Peyer's patch (tissue), 4 donors: ENCODE results near the gene PVALEF. TPM values are rescaled to one million over a fixed set of nuclear protein-coding genes. Genes with fewer than 3 reads are reported as not detected.

Source experiments
- DNase-seq, 3 donors: peaks; one replicate each; pipeline ENCODE4 v3.0.0-alpha.2; 2017 to 2019
- H3K27ac ChIP-seq, 4 donors: fragments of 200-600 bp; sonication (generic); one replicate each; pipeline ENCODE4 v1.5.1; 2016 to 2019
- H3K27me3 ChIP-seq, 2 donors: fragments of 200-600 bp; sonication (generic); one replicate each; pipeline ENCODE4 v1.5.1; 2019
- H3K36me3 ChIP-seq, 3 donors: fragments of 200-600 bp; sonication (generic); one replicate each; pipeline ENCODE4 v1.5.1; 2016 to 2019
- H3K4me1 ChIP-seq, 4 donors: fragments of 200-600 bp; sonication (generic); one replicate each; pipeline ENCODE4 v1.5.1; 2016 to 2019
- H3K4me3 ChIP-seq, 4 donors: fragments of 200-600 bp; sonication (generic); 1 replicate in 3 of 4; 2 replicates in 1 of 4; pipeline ENCODE4 v1.5.1; 2016 to 2019; ENCODE audit warnings: mild to moderate bottlenecking in 1 of 4
- H3K9me3 ChIP-seq, 4 donors: fragments of 200-600 bp; sonication (generic); one replicate each; pipeline ENCODE4 v1.5.1; 2016 to 2019; ENCODE audit warnings: mild to moderate bottlenecking in 1 of 4
- POLR2A ChIP-seq, 2 donors: fragments of 450-650 bp; IDR thresholded peaks; one replicate each; pipeline ENCODE4 v1.5.1; 2017; ENCODE audit warnings: antibody characterized with exemption in 2 of 2, mild to moderate bottlenecking in 2 of 2, moderate library complexity in 2 of 2
- total RNA-seq, 4 donors: library from RNA; depleted of rRNA; stranded (reverse); fragments of >200 nt; gene quantifications; one replicate each; pipeline ENCODE4 v1.1.0, GENCODE V29; 2016
- TF ChIP-seq, protein P1 (sequence below), 6 experiments: fragments of 450-650 bp in 4 of 6; fragments of 200-600 bp in 2 of 6; sonication (generic) in 1 of 6; IDR thresholded peaks; one replicate each; pipeline ENCODE4 v1.5.1; 2017 to 2019; ENCODE audit warnings: antibody characterized with exemption in 6 of 6, mild to moderate bottlenecking in 3 of 6, moderate library complexity in 1 of 6

The PVALEF gene
- total RNA-seq, 4 donors from 2014 or later = not detected

DNA sequence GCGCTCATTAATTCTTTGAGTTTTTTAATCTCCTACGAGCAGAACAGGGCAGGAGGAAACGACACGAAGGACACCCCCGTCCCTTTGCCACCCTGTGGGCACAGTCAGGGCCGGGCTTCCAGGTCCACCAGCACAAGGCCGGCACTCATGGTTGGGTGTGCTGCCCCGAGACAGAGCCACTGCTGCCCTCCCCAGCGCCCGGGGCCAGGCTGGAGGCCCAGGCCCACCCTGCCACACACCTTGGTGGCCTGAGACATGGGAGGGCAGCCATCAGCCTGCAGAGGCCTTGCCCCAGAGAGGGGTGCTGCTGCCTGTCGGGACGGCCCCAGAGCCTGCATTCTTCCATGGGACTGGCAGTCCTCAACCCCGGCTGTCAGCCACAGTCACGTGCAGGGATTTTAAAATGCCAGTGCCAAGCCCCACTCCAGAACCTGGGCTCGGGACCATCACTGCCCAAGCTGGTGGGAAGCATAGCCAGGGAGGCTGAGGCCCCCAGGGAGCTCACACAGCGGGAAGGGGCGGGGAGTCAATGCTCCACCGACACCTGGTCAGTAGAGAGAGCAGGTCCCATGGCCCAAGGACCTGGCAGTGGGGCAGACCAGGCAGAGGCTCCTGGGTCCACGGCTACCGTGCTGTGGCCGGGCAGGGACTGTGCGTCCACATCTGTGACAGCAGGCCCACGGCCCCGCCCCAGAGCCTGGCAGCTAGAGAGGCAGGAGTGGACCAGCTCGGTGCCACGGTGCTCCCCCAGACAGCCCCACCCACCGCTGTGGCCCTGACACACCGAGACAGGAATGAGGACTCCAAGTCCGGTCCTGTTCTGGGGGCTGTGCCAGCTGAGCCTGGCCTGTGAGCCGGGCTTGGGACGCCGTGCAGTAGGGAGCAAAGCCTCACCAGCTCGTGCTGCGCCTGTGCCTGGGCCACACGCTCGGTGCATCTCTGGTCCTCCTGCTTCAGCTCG is 29.9 kb downstream of the PVALEF start:
- no peaks in the 10 kb centered on the region for H3K36me3 ChIP-seq
- no peaks in the 10 kb centered on the region for H3K9me3 ChIP-seq
- H3K27me3 ChIP-seq = no peaks in the 10 kb centered on the region
- DNase-seq = no peak
- H3K27ac ChIP-seq = no peak overlapping the region
- H3K4me3 ChIP-seq = no peak overlapping the region
- TF ChIP-seq, protein P1, sequence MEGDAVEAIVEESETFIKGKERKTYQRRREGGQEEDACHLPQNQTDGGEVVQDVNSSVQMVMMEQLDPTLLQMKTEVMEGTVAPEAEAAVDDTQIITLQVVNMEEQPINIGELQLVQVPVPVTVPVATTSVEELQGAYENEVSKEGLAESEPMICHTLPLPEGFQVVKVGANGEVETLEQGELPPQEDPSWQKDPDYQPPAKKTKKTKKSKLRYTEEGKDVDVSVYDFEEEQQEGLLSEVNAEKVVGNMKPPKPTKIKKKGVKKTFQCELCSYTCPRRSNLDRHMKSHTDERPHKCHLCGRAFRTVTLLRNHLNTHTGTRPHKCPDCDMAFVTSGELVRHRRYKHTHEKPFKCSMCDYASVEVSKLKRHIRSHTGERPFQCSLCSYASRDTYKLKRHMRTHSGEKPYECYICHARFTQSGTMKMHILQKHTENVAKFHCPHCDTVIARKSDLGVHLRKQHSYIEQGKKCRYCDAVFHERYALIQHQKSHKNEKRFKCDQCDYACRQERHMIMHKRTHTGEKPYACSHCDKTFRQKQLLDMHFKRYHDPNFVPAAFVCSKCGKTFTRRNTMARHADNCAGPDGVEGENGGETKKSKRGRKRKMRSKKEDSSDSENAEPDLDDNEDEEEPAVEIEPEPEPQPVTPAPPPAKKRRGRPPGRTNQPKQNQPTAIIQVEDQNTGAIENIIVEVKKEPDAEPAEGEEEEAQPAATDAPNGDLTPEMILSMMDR (IDR thresholded peaks at IDR 0.05) = no peak
- TF ChIP-seq POLR2A (IDR thresholded peaks at IDR 0.05) = no peak
- no peaks in the 10 kb centered on the region for H3K4me1 ChIP-seq

DNA sequence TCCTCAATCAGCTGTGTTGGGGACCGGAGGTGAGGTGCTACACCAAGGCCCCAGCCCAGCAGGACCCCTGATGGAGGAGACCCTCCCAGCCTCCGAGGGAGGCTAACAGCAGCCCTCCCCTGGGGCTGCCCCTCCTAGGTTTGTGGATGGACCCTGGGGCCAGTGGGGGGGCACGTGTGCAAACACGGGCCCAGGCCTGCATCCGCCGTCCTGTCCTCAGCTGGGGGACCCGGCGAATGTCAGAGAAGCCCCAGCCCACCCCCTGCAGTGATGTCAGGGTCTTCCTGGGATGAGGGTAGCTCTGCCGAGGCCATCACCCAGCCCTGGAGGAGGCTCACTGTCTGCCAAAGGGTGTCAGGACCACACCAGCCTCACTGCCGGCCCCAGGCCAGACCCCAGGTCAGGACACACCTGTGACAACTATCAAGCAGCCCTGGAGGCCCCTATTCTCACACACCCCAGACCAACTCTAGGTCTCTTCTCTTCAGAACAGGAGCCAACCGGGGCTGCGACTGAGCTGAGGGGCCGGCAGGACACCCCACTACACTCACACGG is 30.7 kb downstream of the PVALEF start:
- no peaks in the 10 kb centered on the region for H3K4me1 ChIP-seq
- no peak overlapping the region for H3K27ac ChIP-seq
- no peak overlapping the region for H3K4me3 ChIP-seq
- H3K27me3 ChIP-seq = no peaks in the 10 kb centered on the region
- no peaks in the 10 kb centered on the region for H3K36me3 ChIP-seq
- no peak for DNase-seq
- no peak for TF ChIP-seq POLR2A (IDR thresholded peaks at IDR 0.05)
- TF ChIP-seq, protein P1 (IDR thresholded peaks at IDR 0.05) = no peak
- H3K9me3 ChIP-seq = no peaks in the 10 kb centered on the region

DNA sequence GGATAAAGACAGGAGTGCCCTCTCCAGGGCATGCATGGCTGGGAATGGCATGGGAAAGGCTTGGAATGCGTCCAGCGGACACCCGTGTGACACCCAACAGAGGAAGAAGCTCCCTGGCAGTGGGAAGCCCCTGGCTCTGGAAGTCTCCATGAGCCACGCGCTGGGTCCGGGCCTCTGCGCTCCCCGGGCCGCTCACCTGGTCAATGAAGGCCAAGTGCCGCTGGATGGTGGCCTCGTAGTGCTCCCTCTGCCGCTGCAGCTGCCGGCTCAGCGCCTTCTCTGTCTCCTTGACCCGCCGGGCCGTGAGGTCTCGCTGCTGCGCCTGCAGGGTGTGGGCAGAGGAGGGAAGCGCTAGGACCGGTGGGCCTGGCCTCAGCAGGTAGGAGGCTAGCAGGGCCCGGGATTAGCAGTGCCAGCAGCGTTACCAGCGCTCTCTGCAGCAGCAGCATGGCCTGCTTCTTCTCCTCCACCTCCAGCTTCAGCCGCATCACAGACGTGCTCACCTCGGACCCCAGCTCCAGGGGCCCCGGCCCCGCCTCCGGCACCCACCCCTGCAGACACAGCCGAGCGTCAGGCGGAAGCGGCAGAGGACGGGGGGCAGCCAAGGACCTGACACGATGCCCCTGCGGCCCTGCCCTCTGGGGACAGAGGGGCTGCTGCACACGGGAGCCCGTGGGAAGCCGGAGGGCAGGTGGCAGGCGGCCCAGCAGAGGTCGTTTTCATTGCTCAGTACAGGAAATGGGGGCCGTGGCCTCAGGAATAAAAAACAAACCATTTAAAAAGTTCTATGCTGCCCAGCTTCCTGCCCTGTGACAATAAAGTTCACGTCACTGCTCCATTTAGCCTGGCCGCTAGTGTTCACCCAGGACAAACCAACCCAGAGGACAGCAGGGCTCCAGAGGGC is 31.4 kb downstream of the PVALEF start:
- Histone ChIP-seq H3K4me3 (no peak overlapping the region), H3K36me3 (no peaks in the 10 kb centered on the region), H3K9me3 (no peaks in the 10 kb centered on the region), H3K4me1 (no peaks in the 10 kb centered on the region), H3K27me3 (no peaks in the 10 kb centered on the region), H3K27ac (no peak overlapping the region)
- TF ChIP-seq POLR2A (IDR thresholded peaks at IDR 0.05) = no peak
- TF ChIP-seq, protein P1 (IDR thresholded peaks at IDR 0.05) = no peak
- DNase-seq = no peak

DNA sequence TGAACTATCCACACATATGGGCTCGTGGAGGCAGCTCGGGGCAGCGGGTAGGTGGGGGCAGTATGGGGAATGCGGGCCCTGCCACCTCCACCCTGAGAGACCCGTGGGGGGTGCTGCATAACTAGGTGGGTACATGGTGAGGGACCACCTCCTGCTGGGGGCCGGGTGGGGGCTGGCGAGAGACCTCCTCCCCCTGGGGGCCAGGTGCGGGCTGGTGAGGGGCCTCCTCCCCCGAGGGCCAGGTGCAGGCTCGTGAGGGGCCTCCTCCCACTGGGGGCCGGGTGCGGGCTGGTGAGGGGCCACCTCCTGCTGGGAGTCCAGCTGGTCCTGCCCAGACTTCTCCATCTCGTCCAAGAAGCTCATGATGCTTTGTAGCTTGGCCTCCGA is 32.1 kb downstream of the PVALEF start:
- DNase-seq = no peak
- no peaks in the 10 kb centered on the region for H3K4me1 ChIP-seq
- no peaks in the 10 kb centered on the region for H3K36me3 ChIP-seq
- H3K27me3 ChIP-seq = no peaks in the 10 kb centered on the region
- no peak overlapping the region for H3K4me3 ChIP-seq
- no peaks in the 10 kb centered on the region for H3K9me3 ChIP-seq
- H3K27ac ChIP-seq = no peak overlapping the region
- TF ChIP-seq, protein P1 (IDR thresholded peaks at IDR 0.05) = no peak
- no peak for TF ChIP-seq POLR2A (IDR thresholded peaks at IDR 0.05)

DNA sequence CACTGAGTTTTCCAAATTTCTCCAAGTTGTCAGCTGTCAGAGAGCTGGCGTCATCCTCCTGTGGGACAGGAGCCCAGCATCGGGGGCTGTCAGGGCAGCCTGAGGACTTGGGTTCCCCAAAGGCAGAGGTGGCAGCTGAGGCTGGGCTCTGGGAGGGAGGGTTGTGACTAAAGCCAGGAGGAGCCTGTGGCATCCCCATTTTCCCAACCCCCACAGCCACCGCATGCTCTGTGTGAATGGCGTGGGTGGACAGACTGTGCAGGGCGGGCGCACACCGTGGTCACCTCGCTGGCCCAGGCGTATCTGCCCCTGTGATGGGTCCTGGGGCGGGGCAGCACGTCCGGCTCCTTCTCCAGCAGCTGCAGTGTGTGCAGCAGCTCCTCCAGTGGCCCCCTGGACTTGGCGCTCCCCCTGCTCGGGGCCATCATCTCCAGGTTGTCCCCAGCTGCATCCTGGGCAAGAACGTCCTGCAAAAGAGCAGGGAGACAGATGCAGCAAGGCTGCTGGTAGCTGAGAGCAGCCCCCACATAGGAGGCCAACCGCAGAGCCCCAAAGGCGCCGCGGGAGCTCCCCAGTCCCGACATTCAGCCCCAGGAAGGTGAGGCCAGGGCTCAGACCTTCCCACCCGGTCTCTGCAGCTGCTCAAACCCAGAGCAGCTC is 32.7 kb downstream of the PVALEF start:
- H3K9me3 ChIP-seq = no peaks in the 10 kb centered on the region
- no peaks in the 10 kb centered on the region for H3K36me3 ChIP-seq
- no peaks in the 10 kb centered on the region for H3K27me3 ChIP-seq
- DNase-seq = no peak
- TF ChIP-seq, protein P1 (IDR thresholded peaks at IDR 0.05) = no peak
- no peak for TF ChIP-seq POLR2A (IDR thresholded peaks at IDR 0.05)
- no peak overlapping the region for H3K27ac ChIP-seq
- no peaks in the 10 kb centered on the region for H3K4me1 ChIP-seq
- no peak overlapping the region for H3K4me3 ChIP-seq
